ENCODE measurements around the gene HBZ.

DNA sequence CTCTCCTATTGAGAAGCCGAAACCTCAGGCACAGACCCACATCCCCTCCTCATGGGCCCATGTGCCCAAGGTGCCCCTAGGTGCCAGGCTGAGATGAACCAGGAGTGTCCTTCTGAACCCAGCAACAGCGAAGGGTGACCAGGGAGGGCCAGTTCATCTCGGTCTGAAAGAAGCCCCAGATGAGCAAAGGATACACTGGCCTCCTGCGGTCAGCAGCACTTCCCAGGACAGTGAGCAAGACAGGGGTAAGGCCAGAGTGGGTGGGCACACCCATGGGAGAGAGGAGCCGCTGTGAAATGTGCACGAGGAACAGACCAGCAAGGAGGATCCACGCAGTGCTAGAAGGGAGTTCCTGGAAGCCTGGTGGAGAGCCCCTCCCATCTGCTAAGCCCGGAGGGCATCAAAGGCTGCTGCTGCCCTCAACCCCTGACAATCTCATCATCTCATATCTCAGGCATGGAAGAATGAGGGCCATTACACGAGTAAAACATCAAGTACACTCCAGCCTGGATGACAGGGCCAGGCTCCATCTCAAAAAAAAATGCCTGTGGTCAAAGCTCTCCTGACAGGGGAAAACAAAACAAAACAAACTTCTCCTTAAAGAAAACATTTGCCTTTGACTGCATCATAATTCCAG is 3.3 kb upstream of the HBZ start:
- TF ChIP-seq, protein P1, sequence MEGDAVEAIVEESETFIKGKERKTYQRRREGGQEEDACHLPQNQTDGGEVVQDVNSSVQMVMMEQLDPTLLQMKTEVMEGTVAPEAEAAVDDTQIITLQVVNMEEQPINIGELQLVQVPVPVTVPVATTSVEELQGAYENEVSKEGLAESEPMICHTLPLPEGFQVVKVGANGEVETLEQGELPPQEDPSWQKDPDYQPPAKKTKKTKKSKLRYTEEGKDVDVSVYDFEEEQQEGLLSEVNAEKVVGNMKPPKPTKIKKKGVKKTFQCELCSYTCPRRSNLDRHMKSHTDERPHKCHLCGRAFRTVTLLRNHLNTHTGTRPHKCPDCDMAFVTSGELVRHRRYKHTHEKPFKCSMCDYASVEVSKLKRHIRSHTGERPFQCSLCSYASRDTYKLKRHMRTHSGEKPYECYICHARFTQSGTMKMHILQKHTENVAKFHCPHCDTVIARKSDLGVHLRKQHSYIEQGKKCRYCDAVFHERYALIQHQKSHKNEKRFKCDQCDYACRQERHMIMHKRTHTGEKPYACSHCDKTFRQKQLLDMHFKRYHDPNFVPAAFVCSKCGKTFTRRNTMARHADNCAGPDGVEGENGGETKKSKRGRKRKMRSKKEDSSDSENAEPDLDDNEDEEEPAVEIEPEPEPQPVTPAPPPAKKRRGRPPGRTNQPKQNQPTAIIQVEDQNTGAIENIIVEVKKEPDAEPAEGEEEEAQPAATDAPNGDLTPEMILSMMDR (IDR thresholded peaks at IDR 0.05; ENCODE audit: low read length) = no peak
- no peak for TF ChIP-seq EZH2 (optimal IDR thresholded peaks at IDR 0.05; ENCODE audit: low read depth, low read length)
